BE2C (cell line): ENCODE results near the gene STUM.

Experiments used
- DNase-seq: peaks from one replicate; pipeline ENCODE4 v3.0.0-alpha.2; 2020
- H3K27me3 ChIP-seq: fragments of 250-450 bp; sonication (Bioruptor Pico); 2 replicates; pipeline ENCODE4 v1.5.1; 2020; ENCODE audit warnings: mild to moderate bottlenecking
- H3K36me3 ChIP-seq: fragments of 250-450 bp; sonication (Bioruptor Pico); 2 replicates; pipeline ENCODE4 v1.5.1; 2020; ENCODE audit warnings: mild to moderate bottlenecking
- H3K4me1 ChIP-seq: fragments of 250-450 bp; sonication (Bioruptor Pico); 2 replicates; pipeline ENCODE4 v1.5.1; 2020
- H3K4me3 ChIP-seq: 2 replicates; pipeline ENCODE4 v1.5.1; 2011; ENCODE audit warnings: low read depth, low read length
- H3K9me3 ChIP-seq: fragments of 250-450 bp; sonication (Bioruptor Pico); 2 replicates; pipeline ENCODE4 v1.5.1; 2020
- TF ChIP-seq, protein P1 (sequence below): IDR thresholded peaks from 2 replicates; pipeline ENCODE4 v1.5.1; 2012; ENCODE audit warnings: mild to moderate bottlenecking, low read depth, low read length

The STUM gene

DNA sequence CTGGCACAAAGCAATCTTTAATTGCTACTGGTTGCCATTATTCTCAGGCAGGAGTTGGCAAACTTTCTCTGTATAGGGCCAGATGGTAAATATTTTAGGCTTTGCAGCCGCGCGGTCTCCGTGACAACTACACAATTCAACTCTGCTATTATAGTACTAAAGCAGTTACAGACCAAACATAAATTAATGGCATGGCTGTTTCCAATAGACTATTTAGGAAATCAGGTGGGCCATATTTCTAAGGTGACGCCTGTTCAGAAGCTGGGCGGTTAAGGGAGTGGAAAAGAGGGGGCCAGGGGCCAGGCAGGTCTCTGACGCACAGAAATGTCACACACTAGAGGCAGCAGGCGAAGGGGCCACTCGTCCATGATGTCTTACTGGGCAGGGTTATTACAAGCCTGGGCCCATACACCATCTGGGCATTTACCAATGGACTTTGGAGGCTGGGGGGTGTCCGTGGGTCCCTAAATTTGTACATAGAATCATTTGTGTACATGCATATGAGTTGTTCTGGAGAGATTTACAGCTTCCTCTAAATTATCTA, 80.1 kb downstream of the STUM start:
- H3K9me3 ChIP-seq: no peaks in the 10 kb centered on the region
- H3K36me3 ChIP-seq: no peaks in the 10 kb centered on the region
- no peaks in the 10 kb centered on the region for H3K27me3 ChIP-seq
- TF ChIP-seq, protein P1, sequence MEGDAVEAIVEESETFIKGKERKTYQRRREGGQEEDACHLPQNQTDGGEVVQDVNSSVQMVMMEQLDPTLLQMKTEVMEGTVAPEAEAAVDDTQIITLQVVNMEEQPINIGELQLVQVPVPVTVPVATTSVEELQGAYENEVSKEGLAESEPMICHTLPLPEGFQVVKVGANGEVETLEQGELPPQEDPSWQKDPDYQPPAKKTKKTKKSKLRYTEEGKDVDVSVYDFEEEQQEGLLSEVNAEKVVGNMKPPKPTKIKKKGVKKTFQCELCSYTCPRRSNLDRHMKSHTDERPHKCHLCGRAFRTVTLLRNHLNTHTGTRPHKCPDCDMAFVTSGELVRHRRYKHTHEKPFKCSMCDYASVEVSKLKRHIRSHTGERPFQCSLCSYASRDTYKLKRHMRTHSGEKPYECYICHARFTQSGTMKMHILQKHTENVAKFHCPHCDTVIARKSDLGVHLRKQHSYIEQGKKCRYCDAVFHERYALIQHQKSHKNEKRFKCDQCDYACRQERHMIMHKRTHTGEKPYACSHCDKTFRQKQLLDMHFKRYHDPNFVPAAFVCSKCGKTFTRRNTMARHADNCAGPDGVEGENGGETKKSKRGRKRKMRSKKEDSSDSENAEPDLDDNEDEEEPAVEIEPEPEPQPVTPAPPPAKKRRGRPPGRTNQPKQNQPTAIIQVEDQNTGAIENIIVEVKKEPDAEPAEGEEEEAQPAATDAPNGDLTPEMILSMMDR: no peak
- DNase-seq: no peak
- no peak overlapping the region for H3K4me3 ChIP-seq
- H3K4me1 ChIP-seq: no peaks in the 10 kb centered on the region

DNA sequence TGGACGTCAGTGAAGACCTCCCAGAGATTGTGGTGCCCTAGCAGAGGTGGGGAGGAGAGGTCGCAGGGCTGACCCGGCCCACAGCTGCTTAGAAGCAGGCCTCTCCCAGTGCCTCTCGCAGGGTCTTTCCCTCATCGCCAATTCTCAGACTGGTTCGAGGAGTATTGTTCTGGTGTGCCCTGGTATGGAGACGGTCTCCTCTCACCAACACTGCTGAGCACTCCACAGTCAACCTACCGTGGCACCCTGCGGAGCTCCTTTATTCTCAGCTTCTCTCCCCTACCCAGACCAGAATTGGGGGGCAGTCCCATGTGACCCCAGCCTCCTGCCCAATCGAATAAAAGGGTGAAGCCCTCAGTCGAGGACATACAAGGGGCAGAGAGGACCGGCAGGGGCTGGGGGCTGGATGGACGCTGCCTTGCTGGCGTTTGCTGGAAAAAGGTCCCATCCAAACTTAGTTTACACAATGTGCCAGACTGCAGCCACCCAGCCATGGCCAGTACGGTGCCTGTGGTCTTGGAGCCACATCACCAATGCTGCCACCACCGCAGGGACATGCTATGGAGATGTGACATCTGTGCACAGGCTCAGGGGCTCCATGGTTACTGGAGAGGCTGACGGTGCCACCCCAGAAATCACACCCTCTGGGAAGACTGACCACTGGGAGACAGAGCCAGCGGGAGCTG, 80.8 kb downstream of the STUM start:
- Histone ChIP-seq H3K27me3 (no peaks in the 10 kb centered on the region), H3K36me3 (no peaks in the 10 kb centered on the region), H3K9me3 (no peaks in the 10 kb centered on the region), H3K4me3 (no peak overlapping the region), H3K4me1 (no peaks in the 10 kb centered on the region)
- TF ChIP-seq, protein P1: no peak
- no peak for DNase-seq

- Histone ChIP-seq H3K36me3 (no peaks in the 10 kb centered on the region), H3K9me3 (no peaks in the 10 kb centered on the region), H3K4me3 (no peak overlapping the region), H3K4me1 (no peaks in the 10 kb centered on the region), H3K27me3 (no peaks in the 10 kb centered on the region)
- no peak for DNase-seq
- TF ChIP-seq, protein P1: no peak
These were observed 81.5 kb downstream of the STUM start for GRCh38 chr1:226629896-226630550.

DNA sequence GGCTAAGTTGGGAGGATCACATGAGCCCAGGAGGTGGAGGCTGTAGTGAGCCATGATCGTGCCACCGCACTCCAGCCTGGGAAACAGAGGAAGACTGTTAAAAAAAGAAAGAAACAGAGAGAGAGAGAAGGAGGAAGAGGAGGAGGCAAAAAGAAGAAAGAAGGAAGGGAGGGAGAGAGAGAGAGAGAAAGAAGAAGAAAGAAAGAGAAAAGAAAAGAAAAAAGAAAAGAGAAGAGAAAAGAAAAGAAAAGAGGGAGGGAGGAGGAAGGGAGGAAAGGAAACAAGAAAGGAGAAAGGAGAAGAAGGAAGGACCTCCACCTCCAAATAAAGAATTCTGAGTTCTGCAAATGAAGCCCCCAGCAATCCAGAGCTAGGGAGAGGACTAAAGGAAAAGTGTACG, 82.0 kb downstream of the STUM start:
- Histone ChIP-seq H3K9me3 (no peaks in the 10 kb centered on the region), H3K36me3 (no peaks in the 10 kb centered on the region), H3K4me1 (no peaks in the 10 kb centered on the region), H3K27me3 (no peaks in the 10 kb centered on the region), H3K4me3 (no peak overlapping the region)
- TF ChIP-seq, protein P1: no peak
- no peak for DNase-seq

DNA sequence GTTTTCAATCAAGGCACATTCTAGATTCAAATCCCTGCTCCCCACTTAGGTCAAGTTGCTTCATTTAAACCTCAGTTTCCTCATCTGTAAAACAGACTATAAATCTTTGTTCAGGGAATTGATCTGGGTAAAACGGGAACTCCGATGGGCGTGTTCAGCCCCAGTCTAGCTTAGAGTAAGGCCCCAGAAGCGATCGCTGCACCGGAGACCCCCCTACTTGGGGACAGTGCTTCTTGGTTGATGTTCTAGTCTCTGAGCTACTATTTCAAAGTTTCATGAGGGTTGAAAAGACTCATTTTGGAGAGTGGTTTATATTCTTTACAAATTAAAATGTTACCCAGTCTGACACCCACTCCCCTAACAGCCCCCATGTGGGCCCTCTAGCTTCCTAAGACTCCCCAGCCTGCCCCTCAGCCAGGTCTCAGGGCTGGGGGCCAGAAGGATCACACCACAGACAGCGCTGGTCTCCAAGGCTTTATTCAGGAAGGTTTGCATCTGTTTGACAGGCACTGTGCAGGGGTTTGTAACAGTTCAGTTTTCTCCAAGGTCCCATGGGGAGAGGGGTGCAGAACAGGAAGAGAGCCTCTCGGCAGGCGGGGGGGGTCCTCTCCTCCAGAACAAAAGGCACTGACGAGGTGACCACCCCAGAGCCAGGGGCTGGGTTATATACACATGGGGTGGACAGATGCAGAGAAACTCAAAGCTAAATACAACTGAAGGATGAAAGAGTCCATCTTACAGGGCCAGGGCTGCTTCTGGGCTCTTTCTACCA, 82.9 kb downstream of the STUM start:
- Histone ChIP-seq H3K4me1 (no peaks in the 10 kb centered on the region), H3K36me3 (no peaks in the 10 kb centered on the region), H3K27me3 (no peaks in the 10 kb centered on the region), H3K4me3 (no peak overlapping the region), H3K9me3 (no peaks in the 10 kb centered on the region)
- DNase-seq: no peak
- TF ChIP-seq, protein P1: no peak
